ENCODE data around the gene CCL1. TPM values are rescaled to one million over a fixed set of nuclear protein-coding genes. Genes with fewer than 3 reads are reported as not detected.

Gene CCL1
- total and polyA plus RNA-seq, 10 of the 15 experiments (the other 5 are each of a cell fraction or from before 2014, with no cell fraction given), result 0.14 to 1.8 (median 0.40) TPM; not detected in 3

GRCh38 chr17:34382621-34383124, 19.6 kb upstream of the CCL1 start (continued):
- TF ChIP-seq NR2F1 (conservative IDR thresholded peaks at IDR 0.05) (no peak; the same call in 1 of the 2 replicates), ELK1 (IDR thresholded peaks at IDR 0.05; ENCODE audit: low read depth, low read length) (no peak), BRCA1 (IDR thresholded peaks at IDR 0.05; ENCODE audit: low read depth, low read length) (no peak), NFYA (IDR thresholded peaks at IDR 0.05; ENCODE audit: borderline replicate concordance, low read depth, low read length) (no peak), NKRF (conservative IDR thresholded peaks at IDR 0.05) (no peak), EED (IDR thresholded peaks at IDR 0.05; ENCODE audit: low read depth) (no peak), ATF2 (IDR thresholded peaks at IDR 0.05; ENCODE audit: low read length) (no peak), CREB1 (IDR thresholded peaks at IDR 0.05; ENCODE audit: low read depth) (no peak), ZBTB4 (CRISPR knock-in tag; IDR thresholded peaks at IDR 0.05) (no peak), FOXM1 (IDR thresholded peaks at IDR 0.05; ENCODE audit: low read depth, low read length) (no peak), EGR1 (IDR thresholded peaks at IDR 0.05; ENCODE audit: borderline replicate concordance in 1 of 2, low read depth in 2 of 2, low read length in 2 of 2) (no peak), ZBED1 (IDR thresholded peaks at IDR 0.05; ENCODE audit: borderline replicate concordance) (no peak), TCF12 (IDR thresholded peaks at IDR 0.05; ENCODE audit: low read depth, low read length) (peak; percentile 64; the same call in 1 of the 2 replicates), ZSCAN29 (IDR thresholded peaks at IDR 0.05) (no peak), CBFB (IDR thresholded peaks at IDR 0.05; ENCODE audit: low read depth) (no peak), BACH1 (IDR thresholded peaks at IDR 0.05; ENCODE audit: borderline replicate concordance) (no peak), MEF2B (IDR thresholded peaks at IDR 0.05; ENCODE audit: partially characterized antibody, poor library complexity, severe bottlenecking) (no peak), HCFC1 (IDR thresholded peaks at IDR 0.05; ENCODE audit: low read length) (no peak), HSF1 (IDR thresholded peaks at IDR 0.05; ENCODE audit: low read depth, low read length) (no peak), SMC3 (IDR thresholded peaks at IDR 0.05; ENCODE audit: borderline replicate concordance, low read length) (no peak), NR2C2 (IDR thresholded peaks at IDR 0.05; ENCODE audit: borderline replicate concordance, control insufficient read depth, insufficient read length, low read depth) (no peak)

All from GM12878 (cell line).